Airway epithelial cell (primary cell): ENCODE data around the gene TMEM106A. TPM values are rescaled to one million over a fixed set of nuclear protein-coding genes. Genes with fewer than 3 reads are reported as not detected.

Source experiments
- total RNA-seq: library from RNA; depleted of rRNA; stranded (reverse); fragments of >200 nt; gene quantifications from 2 replicates; pipeline ENCODE4 v1.2.3, GENCODE V29; 2015

The TMEM106A gene, protein sequence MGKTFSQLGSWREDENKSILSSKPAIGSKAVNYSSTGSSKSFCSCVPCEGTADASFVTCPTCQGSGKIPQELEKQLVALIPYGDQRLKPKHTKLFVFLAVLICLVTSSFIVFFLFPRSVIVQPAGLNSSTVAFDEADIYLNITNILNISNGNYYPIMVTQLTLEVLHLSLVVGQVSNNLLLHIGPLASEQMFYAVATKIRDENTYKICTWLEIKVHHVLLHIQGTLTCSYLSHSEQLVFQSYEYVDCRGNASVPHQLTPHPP
- total RNA-seq: 0.70 and 0.85 TPM in 2 replicates

DNA sequence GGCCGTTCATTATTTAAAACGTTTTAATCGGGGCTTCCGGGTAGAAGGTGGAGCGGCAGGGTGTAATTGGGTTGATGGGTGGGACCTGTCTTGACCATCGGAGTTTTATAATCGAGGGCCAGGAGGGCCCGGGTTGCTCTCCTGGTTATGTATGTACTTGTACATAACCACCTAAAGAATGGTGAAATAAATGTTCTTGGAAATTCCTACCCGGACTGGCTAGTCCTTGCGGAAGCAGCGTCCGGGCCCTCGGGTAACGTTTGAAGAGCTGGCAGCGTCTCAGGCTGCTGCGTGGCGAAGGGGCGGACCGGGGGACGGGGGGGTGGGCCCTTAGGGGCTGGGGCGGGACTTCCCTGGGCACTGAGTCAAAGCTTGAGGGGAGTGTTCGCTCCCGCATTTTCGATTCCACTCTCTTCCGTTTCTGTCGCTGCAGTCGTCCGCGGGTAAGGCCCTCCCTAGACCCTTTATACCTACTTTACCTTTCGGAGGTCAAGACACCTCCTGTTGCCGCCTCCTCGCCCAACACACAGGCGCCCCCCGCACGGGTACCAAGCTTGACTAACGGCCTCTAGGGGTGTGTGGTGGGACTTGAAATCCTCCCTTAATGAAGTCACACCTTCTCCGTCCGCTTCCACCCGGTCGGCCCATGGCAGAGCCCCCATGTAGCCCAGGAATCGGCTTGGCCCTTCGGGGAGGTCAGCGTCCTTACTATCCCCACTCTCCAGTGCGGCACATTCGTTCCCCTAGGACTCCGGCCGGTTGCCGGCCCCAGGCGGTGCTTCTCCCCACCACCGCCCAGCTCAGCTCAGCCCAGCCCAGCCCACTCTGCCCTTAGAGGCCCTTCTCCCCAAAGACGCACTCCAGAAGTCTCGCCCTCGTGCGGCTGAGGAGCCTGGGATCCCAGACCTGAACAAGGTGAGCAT is at the start of gene TMEM106A:
Gene TMEM106A (plus strand): TSS at position 396 of the 923 bp plus-strand sequence. CDS start 1,167 bp downstream, outside the sequence.

GRCh38 chr17:43170766-43171585 is 40.7 kb upstream of the TMEM106A start, which contains the start of gene NBR1:
Gene NBR1 (plus strand): TSS chr17:43171214. CDS start chr17:43175800, 4,586 bp downstream.

DNA sequence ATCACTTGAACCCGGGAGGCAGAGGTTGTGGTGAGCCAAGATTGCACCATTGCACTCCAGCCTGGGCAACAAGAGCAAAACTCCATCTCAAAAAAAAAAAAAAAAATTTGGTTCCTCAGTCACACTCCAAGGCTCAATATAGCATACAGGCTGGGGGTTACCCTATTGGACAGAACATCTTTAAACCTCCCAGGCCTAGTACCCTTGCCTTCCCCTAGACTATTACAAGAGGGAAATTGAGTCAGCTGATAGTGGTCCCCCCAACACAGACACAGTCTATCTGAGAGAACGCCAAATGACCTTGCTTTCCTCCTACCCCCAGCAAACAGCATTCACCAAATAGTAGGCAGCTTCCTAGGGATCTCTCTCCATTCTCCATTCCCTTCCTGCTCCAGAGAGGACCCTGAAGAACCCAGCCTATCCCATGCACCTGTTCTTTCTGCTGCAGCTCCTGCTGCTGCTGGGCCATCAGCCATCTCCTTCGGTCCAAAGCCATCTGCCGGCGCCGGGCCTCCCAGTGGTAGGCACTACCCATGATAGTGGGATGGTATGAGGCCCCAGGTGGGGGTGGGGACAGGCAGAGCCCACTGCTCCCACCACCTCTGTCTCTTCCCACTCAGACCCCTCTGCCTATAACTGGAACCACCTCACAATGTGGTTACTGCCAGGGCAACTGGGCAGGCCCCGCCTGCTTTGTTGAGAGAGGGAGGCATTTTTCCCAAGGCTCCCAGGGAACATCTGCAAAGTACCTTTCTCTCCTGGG is 16.5 kb downstream of the TMEM106A start, which contains the start of gene CCDC200:
Gene CCDC200 (minus strand): TSS at position 604 of the 763 bp plus-strand sequence. CDS start 69 bp downstream, at position 535.

GRCh38 chr17:43233877-43234276 is 22.2 kb downstream of the TMEM106A start, which contains the start of gene RNU2-1:
Gene RNU2-1 (minus strand): TSS chr17:43233977.

Other genes with a start within 250 kb of the TMEM106A start
- gene AARSD1, start 247.4 kb upstream of the TMEM106A start, total RNA-seq: 29.7 and 38.9 TPM in 2 replicates
- 0.28 and 0.49 TPM in 2 replicates for gene PTGES3L, start 231.8 kb upstream of the TMEM106A start, total RNA-seq
- 8.7 and 12.2 TPM in 2 replicates for gene RUNDC1, start 231.3 kb upstream of the TMEM106A start, total RNA-seq
- gene RPL27, start 213.5 kb upstream of the TMEM106A start, total RNA-seq: 1,265 and 2,388 TPM in 2 replicates
- gene IFI35, start 205.1 kb upstream of the TMEM106A start, total RNA-seq: 3.0 and 4.9 TPM in 2 replicates
- 96.8 and 127 TPM in 2 replicates for gene VAT1, start 189.5 kb upstream of the TMEM106A start, total RNA-seq
- under 0.01 and 0.21 TPM in 2 replicates for gene RND2, start 186.6 kb upstream of the TMEM106A start, total RNA-seq
- 17.7 and 20.7 TPM in 2 replicates for gene BRCA1, start 86.5 kb upstream of the TMEM106A start, total RNA-seq
- 35.2 and 49.7 TPM in 2 replicates for gene NBR1, start 40.7 kb upstream of the TMEM106A start, total RNA-seq
- not detected in 2 replicates for gene CCDC200, start 16.7 kb downstream of the TMEM106A start, total RNA-seq
- not detected in 2 replicates for gene RNU2-1, start 22.1 kb downstream of the TMEM106A start, total RNA-seq
- gene ARL4D, start 187.1 kb downstream of the TMEM106A start, total RNA-seq: 33.8 and 39.8 TPM in 2 replicates